Cerebellar cortex (tissue), 1 donor: Measurements from ENCODE around the gene INPP4B.

Experiments
- DNase-seq: peaks from one replicate; pipeline ENCODE4 v3.0.0-alpha.2; 2015; ENCODE audit warnings: low spot score

Gene INPP4B

GRCh38 chr4:142846108-142846728 lies at the start of gene INPP4B:
TSS of gene INPP4B (minus strand) at chr4:142846301.
- DNase-seq: peak; percentile 46

- no peak for DNase-seq
Observed at GRCh38 chr4:142893012-142893411, 46.9 kb upstream of the INPP4B start.

GRCh38 chr4:142886566-142886965 lies 40.5 kb upstream of the INPP4B start:
- DNase-seq: no peak

- DNase-seq: peak; percentile 10
Observed at GRCh38 chr4:142883040-142883832, 37.1 kb upstream of the INPP4B start.

GRCh38 chr4:142882159-142882558 lies 36.1 kb upstream of the INPP4B start:
- no peak for DNase-seq

GRCh38 chr4:142881331-142881730 lies 35.2 kb upstream of the INPP4B start:
- DNase-seq: no peak

- DNase-seq: no peak
Observed at GRCh38 chr4:142875117-142875516, 29.0 kb upstream of the INPP4B start.

- no peak for DNase-seq
Observed at GRCh38 chr4:142874684-142875083, 28.6 kb upstream of the INPP4B start.

GRCh38 chr4:142866685-142867084 lies 20.6 kb upstream of the INPP4B start:
- DNase-seq: no peak

GRCh38 chr4:142861351-142861750 lies 15.2 kb upstream of the INPP4B start:
- no peak for DNase-seq

- DNase-seq: no peak
Observed at GRCh38 chr4:142858965-142859364, 12.9 kb upstream of the INPP4B start.

GRCh38 chr4:142858446-142858845 lies 12.3 kb upstream of the INPP4B start:
- no peak for DNase-seq

- DNase-seq: no peak
Observed at GRCh38 chr4:142856576-142856975, 10.5 kb upstream of the INPP4B start.

- peak; percentile 27 for DNase-seq
Observed at GRCh38 chr4:142850478-142850877, 4.4 kb upstream of the INPP4B start.

- peak; percentile 72 for DNase-seq
Observed at GRCh38 chr4:142846729-142847596, 862 bp upstream of the INPP4B start.

- peak; percentile 59 for DNase-seq
Observed at GRCh38 chr4:142845293-142846107, 601 bp downstream of the INPP4B start.

- no peak for DNase-seq
Observed at GRCh38 chr4:142844782-142845181, 1.3 kb downstream of the INPP4B start.

- peak; percentile 50 for DNase-seq
Observed at GRCh38 chr4:142840516-142841123, 5.5 kb downstream of the INPP4B start.

- DNase-seq: no peak
Observed at GRCh38 chr4:142838778-142839177, 7.3 kb downstream of the INPP4B start.

GRCh38 chr4:142832022-142832421 lies 14.1 kb downstream of the INPP4B start:
- DNase-seq: no peak

- DNase-seq: no peak
Observed at GRCh38 chr4:142826503-142827241, 19.4 kb downstream of the INPP4B start.
